VCaP (cell line): ENCODE data around the gene ODR4.

Experiments
- H3K27ac ChIP-seq: fragments of 450-650 bp; 2 replicates; pipeline ENCODE4 v1.5.1; 2017
- TF ChIP-seq, protein P1 (sequence below): fragments of 450-650 bp; conservative IDR thresholded peaks from 2 replicates; pipeline ENCODE4 v1.5.1; 2017; ENCODE audit warnings: mild to moderate bottlenecking, moderate library complexity

ODR4 gene

DNA sequence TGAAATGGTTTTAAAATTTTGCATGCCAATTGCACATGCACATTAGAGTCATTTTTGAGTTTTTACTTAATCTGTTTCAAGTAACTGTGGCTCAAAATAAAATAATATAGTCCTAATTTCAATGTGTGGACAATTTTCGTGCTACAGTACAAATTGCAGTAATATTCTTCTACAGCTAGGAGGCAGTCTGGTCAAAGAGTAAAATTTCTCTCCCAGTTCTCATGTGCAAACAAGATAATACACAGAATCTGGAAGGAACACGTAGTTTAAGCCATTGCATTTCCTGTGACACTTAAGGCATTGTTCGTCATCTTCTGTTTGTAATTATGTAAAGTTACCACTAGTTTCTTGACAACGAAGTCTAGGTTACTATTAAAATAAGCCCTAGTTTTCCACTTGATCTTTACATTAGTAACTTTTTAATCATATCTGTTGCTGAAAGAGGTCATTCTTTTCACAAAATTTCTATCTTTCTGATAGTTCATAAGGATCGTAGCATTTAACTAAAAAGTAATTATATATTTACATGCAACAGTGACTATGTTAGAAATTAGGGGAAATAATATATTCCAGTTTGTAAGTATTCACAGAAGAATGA is 28.9 kb downstream of the ODR4 start:
- TF ChIP-seq, protein P1, sequence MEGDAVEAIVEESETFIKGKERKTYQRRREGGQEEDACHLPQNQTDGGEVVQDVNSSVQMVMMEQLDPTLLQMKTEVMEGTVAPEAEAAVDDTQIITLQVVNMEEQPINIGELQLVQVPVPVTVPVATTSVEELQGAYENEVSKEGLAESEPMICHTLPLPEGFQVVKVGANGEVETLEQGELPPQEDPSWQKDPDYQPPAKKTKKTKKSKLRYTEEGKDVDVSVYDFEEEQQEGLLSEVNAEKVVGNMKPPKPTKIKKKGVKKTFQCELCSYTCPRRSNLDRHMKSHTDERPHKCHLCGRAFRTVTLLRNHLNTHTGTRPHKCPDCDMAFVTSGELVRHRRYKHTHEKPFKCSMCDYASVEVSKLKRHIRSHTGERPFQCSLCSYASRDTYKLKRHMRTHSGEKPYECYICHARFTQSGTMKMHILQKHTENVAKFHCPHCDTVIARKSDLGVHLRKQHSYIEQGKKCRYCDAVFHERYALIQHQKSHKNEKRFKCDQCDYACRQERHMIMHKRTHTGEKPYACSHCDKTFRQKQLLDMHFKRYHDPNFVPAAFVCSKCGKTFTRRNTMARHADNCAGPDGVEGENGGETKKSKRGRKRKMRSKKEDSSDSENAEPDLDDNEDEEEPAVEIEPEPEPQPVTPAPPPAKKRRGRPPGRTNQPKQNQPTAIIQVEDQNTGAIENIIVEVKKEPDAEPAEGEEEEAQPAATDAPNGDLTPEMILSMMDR, result peak; percentile 88
- H3K27ac ChIP-seq, result no peak overlapping the region

GRCh38 chr1:186409091-186409490 is 33.5 kb downstream of the ODR4 start:
- TF ChIP-seq, protein P1, result no peak

GRCh38 chr1:186413319-186413718 is 37.7 kb downstream of the ODR4 start:
- H3K27ac ChIP-seq, result no peak overlapping the region
- TF ChIP-seq, protein P1, result no peak

More at GRCh38 chr1:186409091-186409490, 33.5 kb downstream of the ODR4 start:
- no peak overlapping the region for H3K27ac ChIP-seq

DNA sequence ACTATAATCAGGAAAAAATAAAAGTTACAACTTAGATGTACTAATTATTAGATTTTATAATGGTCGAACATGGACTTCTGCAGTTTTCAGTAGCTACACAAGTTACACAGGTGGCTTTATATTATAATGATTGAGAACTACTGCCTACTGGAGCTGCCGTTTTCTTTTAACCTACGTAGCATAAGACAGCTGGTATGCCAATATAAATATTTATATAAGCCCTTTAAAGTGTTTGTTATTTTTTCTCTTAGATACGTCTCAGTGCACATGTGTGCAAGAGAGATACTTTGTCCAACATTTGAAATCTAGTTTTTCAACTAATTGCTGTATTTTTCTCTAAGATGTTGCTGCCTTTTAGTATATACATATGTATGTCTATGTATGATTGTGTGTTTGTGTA is 42.9 kb downstream of the ODR4 start:
- TF ChIP-seq, protein P1, result no peak
- H3K27ac ChIP-seq, result no peak overlapping the region

DNA sequence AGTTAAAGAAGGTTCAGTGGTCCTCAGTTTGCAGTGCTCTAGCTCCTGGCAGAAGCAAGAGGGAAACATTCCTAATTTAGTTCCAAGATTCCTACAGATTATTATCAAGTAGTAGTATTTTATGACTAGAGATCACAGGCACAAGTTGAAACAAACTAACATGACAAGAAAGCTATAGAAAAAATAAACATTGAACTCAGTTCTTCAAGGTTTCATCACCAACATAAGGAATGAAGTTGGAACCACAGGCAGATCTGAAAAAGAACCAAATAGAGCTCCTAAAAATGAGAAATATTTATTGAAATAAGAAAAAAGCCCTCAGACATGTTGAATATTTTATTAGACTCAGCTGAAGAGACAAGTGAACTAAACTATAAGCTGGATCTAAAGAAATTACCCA is 44.7 kb downstream of the ODR4 start:
- H3K27ac ChIP-seq, result no peak overlapping the region
- TF ChIP-seq, protein P1, result no peak

DNA sequence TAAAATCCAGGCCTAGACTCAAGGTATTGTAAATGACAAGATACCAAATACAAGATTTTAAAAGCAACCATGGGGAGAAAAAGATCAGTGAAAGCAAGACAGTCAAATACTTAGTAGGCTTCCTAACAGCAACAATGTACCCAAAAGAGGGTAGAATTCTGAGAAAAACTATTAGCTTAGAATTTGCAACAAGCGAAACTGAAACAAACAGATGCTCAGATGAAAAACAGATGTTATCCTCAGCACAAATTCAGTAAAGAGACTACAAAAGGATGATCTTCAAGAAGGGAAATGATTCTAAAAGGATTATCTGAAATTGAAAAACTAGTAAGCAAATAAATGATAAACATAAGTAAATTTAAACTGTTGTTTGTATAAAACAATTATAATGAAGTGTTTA is 45.3 kb downstream of the ODR4 start:
- no peak overlapping the region for H3K27ac ChIP-seq

DNA sequence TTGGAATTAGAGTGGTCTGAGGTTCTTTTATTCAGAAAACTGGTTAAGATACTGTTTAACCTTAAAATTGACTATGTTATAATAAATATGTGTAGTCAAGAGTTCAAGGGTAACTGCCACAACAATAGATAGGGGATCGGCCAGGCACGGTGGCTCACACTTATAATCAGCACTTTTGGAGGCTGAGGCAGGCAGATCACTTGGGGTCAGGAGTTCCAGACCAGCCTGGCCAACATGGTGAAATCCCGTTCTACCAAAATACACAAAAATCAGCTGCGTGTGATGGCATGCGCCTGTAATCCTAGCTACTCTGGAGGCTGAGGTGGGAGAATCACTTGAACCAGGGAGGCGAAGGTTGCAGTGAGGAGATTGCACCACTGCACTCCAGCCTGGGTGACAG is 45.8 kb downstream of the ODR4 start:
- H3K27ac ChIP-seq, result no peak overlapping the region
- TF ChIP-seq, protein P1, result no peak

More for the DNA sequence above, 45.3 kb downstream of the ODR4 start:
- TF ChIP-seq, protein P1, result no peak
